ENCODE measurements around the gene ARF1.

GRCh38 chr1:228107636-228108035 lies 25.1 kb downstream of the ARF1 start:
- TF ChIP-seq EZH2 (IDR thresholded peaks at IDR 0.05; ENCODE audit: borderline replicate concordance, insufficient read depth, low read depth, low read length, poor library complexity, severe bottlenecking), result no peak
- no peak for TF ChIP-seq CTCF (IDR thresholded peaks at IDR 0.05)

All from B cell (primary cell).